ENCODE measurements around the gene PLEKHA5. TPM values are rescaled to one million over a fixed set of nuclear protein-coding genes. Genes with fewer than 3 reads are reported as not detected.
A peak's percentile ranks its signal among the peaks of the same experiment; 100 is the strongest.

Gene PLEKHA5
- total and polyA plus RNA-seq, 2 experiments from 2014 or later = 82.8 to 112 TPM

- Histone ChIP-seq H3K27me3 (ENCODE audit: insufficient read depth) (no peaks in the 10 kb centered on the region), H3K36me3 (ENCODE audit: insufficient read depth) (no peaks in the 10 kb centered on the region; the same call in 1 of the 2 replicates), H4K20me1 (replicated peaks; ENCODE audit: insufficient read depth) (peaks cover 21% of the 10 kb centered on the region; the same call in 1 of the 2 replicates), H3K4me2 (no peak overlapping the region), H3F3A (replicated peaks; ENCODE audit: low read depth) (no peaks in the 10 kb centered on the region), H3K27ac (ENCODE audit: low read depth) (peak overlapping the region; percentile 17; the same call in 1 of the 2 replicates), H3K4me3 (no peak overlapping the region), H2AFZ (no peak overlapping the region), H3K9me2 (ENCODE audit: insufficient read depth) (no peaks in the 10 kb centered on the region), H3K79me2 (replicated peaks; ENCODE audit: insufficient read depth) (peaks cover 99% of the 10 kb centered on the region), H3K4me1 (ENCODE audit: insufficient read depth) (peaks cover 24% of the 10 kb centered on the region)
- DNase-seq (ENCODE audit: low spot score) (no peak), ATAC-seq (no peak)
- TF ChIP-seq, protein P1, sequence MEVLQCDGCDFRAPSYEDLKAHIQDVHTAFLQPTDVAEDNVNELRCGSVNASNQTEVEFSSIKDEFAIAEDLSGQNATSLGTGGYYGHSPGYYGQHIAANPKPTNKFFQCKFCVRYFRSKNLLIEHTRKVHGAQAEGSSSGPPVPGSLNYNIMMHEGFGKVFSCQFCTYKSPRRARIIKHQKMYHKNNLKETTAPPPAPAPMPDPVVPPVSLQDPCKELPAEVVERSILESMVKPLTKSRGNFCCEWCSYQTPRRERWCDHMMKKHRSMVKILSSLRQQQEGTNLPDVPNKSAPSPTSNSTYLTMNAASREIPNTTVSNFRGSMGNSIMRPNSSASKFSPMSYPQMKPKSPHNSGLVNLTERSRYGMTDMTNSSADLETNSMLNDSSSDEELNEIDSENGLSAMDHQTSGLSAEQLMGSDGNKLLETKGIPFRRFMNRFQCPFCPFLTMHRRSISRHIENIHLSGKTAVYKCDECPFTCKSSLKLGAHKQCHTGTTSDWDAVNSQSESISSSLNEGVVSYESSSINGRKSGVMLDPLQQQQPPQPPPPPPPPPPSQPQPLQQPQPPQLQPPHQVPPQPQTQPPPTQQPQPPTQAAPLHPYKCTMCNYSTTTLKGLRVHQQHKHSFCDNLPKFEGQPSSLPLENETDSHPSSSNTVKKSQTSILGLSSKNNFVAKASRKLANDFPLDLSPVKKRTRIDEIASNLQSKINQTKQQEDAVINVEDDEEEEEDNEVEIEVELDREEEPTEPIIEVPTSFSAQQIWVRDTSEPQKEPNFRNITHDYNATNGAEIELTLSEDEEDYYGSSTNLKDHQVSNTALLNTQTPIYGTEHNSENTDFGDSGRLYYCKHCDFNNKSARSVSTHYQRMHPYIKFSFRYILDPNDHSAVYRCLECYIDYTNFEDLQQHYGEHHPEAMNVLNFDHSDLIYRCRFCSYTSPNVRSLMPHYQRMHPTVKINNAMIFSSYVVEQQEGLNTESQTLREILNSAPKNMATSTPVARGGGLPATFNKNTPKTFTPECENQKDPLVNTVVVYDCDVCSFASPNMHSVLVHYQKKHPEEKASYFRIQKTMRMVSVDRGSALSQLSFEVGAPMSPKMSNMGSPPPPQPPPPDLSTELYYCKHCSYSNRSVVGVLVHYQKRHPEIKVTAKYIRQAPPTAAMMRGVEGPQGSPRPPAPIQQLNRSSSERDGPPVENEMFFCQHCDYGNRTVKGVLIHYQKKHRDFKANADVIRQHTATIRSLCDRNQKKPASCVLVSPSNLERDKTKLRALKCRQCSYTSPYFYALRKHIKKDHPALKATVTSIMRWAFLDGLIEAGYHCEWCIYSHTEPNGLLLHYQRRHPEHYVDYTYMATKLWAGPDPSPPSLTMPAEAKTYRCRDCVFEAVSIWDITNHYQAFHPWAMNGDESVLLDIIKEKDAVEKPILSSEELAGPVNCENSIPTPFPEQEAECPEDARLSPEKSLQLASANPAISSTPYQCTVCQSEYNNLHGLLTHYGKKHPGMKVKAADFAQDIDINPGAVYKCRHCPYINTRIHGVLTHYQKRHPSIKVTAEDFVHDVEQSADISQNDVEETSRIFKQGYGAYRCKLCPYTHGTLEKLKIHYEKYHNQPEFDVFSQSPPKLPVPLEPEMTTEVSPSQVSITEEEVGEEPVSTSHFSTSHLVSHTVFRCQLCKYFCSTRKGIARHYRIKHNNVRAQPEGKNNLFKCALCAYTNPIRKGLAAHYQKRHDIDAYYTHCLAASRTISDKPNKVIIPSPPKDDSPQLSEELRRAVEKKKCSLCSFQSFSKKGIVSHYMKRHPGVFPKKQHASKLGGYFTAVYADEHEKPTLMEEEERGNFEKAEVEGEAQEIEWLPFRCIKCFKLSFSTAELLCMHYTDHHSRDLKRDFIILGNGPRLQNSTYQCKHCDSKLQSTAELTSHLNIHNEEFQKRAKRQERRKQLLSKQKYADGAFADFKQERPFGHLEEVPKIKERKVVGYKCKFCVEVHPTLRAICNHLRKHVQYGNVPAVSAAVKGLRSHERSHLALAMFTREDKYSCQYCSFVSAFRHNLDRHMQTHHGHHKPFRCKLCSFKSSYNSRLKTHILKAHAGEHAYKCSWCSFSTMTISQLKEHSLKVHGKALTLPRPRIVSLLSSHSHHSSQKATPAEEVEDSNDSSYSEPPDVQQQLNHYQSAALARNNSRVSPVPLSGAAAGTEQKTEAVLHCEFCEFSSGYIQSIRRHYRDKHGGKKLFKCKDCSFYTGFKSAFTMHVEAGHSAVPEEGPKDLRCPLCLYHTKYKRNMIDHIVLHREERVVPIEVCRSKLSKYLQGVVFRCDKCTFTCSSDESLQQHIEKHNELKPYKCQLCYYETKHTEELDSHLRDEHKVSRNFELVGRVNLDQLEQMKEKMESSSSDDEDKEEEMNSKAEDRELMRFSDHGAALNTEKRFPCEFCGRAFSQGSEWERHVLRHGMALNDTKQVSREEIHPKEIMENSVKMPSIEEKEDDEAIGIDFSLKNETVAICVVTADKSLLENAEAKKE (CRISPR knock-in tag; IDR thresholded peaks at IDR 0.05) = no peak
- no peak for TF ChIP-seq JUNB (IDR thresholded peaks at IDR 0.05; ENCODE audit: unreplicated experiment)
- TF ChIP-seq, protein P2, sequence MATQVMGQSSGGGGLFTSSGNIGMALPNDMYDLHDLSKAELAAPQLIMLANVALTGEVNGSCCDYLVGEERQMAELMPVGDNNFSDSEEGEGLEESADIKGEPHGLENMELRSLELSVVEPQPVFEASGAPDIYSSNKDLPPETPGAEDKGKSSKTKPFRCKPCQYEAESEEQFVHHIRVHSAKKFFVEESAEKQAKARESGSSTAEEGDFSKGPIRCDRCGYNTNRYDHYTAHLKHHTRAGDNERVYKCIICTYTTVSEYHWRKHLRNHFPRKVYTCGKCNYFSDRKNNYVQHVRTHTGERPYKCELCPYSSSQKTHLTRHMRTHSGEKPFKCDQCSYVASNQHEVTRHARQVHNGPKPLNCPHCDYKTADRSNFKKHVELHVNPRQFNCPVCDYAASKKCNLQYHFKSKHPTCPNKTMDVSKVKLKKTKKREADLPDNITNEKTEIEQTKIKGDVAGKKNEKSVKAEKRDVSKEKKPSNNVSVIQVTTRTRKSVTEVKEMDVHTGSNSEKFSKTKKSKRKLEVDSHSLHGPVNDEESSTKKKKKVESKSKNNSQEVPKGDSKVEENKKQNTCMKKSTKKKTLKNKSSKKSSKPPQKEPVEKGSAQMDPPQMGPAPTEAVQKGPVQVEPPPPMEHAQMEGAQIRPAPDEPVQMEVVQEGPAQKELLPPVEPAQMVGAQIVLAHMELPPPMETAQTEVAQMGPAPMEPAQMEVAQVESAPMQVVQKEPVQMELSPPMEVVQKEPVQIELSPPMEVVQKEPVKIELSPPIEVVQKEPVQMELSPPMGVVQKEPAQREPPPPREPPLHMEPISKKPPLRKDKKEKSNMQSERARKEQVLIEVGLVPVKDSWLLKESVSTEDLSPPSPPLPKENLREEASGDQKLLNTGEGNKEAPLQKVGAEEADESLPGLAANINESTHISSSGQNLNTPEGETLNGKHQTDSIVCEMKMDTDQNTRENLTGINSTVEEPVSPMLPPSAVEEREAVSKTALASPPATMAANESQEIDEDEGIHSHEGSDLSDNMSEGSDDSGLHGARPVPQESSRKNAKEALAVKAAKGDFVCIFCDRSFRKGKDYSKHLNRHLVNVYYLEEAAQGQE (IDR thresholded peaks at IDR 0.05; ENCODE audit: unreplicated experiment) = no peak
- no peak for TF ChIP-seq STAT1 (IDR thresholded peaks at IDR 0.05; ENCODE audit: unreplicated experiment)
- TF ChIP-seq EZH2 (IDR thresholded peaks at IDR 0.05; ENCODE audit: low read depth, unreplicated experiment) = no peak
- TF ChIP-seq POLR2AphosphoS5 (IDR thresholded peaks at IDR 0.05; ENCODE audit: low read depth) = no peak
- no peak for TF ChIP-seq CREB1 (CRISPR knock-in tag; IDR thresholded peaks at IDR 0.05; ENCODE audit: low read depth)
- TF ChIP-seq ZNF114 (CRISPR knock-in tag; IDR thresholded peaks at IDR 0.05) = no peak
- no peak for TF ChIP-seq EZH2phosphoT487 (IDR thresholded peaks at IDR 0.05; ENCODE audit: unreplicated experiment)
- TF ChIP-seq NANOG (IDR thresholded peaks at IDR 0.05; ENCODE audit: borderline replicate concordance) = no peak
- no peak for TF ChIP-seq ZNF331 (CRISPR knock-in tag; IDR thresholded peaks at IDR 0.05; ENCODE audit: low read depth)
- no peak for TF ChIP-seq CTCF (conservative IDR thresholded peaks at IDR 0.05; ENCODE audit: low read depth in 2 of 2)
- TF ChIP-seq ETS1 (IDR thresholded peaks at IDR 0.05) = no peak
- Mint-ChIP-seq H3K36me3 (ENCODE audit: low read depth) (peaks cover 19% of the 10 kb centered on the region; the same call in 2 of the 3 replicates), H3K4me3 (no peak overlapping the region), H3K27me3 (ENCODE audit: insufficient read depth, low read depth, poor library complexity) (peaks cover 3% of the 10 kb centered on the region), H3K4me1 (peaks cover 29% of the 10 kb centered on the region), H3K9me3 (no peaks in the 10 kb centered on the region), H3K27ac (peak overlapping the region; percentile 27; the same call in 1 of the 2 replicates)
Observed at GRCh38 chr12:19177754-19178153, 48.2 kb downstream of the PLEKHA5 start.

All from GM23338 (cell line).